HG03139 (cell line): Measurements from ENCODE around the gene UTP25.
"Not testable (repeated sequence)": the region's sequence is repeated elsewhere in the genome, so short reads cannot be mapped to it uniquely, and the experiment has no call there.

Source experiments
- ATAC-seq: cut with Tn5 transposase; IDR thresholded peaks from one replicate; pipeline ENCODE4 v1.9.1; 2021; ENCODE audit not compliant: unreplicated experiment

The UTP25 gene, protein sequence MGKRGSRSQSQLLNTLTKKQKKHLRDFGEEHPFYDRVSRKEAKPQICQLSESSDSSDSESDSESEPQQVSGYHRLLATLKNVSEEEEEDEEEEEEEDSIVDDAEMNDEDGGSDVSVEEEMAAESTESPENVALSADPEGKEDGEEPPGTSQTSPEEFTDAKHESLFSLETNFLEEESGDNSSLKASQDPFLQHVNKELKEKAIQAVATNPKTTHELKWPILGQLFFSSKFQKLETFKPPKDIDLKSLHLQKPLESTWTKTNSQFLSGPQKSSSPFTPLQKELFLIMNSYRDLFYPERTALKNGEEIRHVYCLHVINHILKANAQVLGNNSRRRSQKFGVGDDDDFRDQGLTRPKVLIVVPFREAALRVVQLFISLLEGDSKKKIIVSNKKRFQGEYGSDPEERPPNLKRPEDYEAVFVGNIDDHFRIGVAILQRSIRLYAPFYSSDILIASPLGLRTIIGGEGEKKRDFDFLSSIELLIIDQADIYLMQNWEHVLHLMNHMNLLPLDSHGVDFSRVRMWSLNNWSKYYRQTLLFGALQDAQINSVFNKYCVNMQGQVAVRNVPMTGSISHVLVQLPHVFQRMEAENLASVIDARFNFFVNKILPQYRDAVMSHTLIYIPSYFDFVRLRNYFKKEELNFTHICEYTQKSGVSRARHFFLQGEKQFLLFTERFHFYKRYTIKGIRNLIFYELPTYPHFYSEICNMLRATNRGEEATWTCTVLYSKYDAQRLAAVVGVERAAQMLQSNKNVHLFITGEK

DNA sequence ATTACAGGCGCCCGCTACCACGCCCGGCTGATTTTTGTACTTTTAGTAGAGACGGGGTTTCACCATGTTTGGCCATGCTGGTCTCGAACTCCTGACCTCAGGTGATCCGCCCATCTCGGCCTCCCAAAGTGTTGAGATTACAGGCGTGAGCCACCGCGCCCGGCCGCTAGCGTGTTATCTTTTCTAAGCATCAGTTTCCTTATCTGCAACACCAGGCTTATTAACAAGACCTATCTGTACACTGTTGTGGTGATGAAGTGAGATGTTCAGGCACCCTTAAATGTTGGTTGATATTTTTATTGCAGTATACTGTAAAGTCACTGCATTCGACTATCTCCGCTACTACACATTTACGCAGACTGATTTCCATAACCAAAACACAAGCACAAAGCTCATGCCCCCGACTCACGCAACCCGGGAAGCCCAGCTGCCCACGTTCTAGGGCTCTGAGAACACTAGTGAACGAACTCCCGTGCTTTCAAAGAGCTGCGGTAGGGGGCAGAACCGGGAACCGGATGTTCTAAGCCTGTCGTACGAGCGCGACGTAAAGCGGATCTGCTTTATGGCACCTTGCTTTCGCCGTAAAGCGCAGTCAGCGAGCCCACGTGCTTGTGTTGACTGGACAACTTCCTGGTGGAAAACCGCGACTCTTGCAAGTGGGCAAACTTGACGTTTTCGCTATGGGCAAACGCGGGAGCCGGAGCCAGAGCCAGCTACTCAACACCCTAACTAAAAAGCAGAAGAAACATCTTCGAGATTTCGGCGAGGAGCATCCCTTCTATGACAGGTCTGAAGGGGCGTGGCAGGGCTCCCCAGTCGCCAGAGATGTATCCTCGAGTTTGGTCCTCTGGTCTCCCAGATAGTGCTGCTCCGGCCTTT lies at the start of gene UTP25:
Gene UTP25 (plus strand): TSS at position 589 of the 879 bp plus-strand sequence. CDS start 92 bp downstream, at position 681.
- peak; percentile 94 for ATAC-seq

DNA sequence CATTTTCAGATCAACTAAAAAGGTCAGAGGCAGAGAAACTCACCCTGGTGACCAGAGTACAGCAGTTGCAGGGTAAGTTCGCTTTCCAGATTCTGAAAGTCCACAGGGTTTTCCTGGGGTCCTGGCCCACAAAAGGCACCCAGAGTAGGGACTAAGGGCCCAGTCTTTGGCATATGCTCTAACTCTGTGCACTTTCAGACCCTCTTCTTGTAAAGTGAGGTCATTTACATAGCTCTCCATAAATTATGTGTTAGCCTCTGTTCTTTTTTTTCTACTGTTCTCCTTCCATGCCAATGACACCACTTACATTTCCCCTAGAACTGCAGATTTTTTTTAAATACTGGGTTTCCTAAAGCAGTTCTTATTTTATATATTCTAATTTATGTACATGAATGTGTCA lies 49.7 kb upstream of the UTP25 start:
- ATAC-seq = no peak

DNA sequence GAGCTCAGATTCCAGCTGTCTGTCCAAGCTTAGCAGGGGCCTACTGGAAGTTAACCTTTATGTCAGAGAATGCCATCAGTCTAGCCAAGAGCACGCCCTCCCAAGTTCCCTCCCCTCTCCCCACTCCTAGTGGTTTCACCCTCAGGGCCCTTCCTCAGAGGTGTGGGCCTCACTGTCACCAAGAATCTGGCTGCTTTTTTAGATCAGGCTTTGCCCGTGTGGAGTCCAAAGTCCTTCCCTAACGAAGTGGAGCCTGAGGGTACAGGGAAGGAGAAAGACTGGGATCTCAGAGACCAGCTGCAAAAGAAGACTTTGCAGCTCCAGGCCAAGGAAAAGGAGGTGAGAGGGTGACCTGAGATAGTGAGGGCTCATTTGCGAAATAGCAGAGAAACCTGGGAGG lies 47.5 kb upstream of the UTP25 start:
- ATAC-seq = no peak

DNA sequence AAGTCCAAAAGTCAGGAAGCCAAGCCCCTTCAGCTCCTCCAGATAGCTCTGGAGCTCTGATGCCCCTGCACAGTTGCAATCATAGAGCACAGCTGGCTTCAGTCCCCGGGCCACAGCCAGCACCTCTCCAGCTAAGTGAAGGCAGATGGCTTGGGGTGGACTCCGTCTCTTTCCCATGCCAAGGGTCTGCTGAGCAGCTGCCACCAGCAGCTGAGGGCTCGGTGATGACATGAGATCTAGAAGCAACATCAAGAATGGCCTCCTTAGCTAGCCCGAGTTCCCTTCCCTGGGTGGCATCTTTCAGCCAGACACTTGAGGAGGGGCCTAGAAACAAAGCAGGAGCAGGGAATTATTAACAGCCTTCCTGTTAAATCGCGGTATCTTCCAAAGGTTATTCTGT lies 44.4 kb upstream of the UTP25 start:
- ATAC-seq = no peak

DNA sequence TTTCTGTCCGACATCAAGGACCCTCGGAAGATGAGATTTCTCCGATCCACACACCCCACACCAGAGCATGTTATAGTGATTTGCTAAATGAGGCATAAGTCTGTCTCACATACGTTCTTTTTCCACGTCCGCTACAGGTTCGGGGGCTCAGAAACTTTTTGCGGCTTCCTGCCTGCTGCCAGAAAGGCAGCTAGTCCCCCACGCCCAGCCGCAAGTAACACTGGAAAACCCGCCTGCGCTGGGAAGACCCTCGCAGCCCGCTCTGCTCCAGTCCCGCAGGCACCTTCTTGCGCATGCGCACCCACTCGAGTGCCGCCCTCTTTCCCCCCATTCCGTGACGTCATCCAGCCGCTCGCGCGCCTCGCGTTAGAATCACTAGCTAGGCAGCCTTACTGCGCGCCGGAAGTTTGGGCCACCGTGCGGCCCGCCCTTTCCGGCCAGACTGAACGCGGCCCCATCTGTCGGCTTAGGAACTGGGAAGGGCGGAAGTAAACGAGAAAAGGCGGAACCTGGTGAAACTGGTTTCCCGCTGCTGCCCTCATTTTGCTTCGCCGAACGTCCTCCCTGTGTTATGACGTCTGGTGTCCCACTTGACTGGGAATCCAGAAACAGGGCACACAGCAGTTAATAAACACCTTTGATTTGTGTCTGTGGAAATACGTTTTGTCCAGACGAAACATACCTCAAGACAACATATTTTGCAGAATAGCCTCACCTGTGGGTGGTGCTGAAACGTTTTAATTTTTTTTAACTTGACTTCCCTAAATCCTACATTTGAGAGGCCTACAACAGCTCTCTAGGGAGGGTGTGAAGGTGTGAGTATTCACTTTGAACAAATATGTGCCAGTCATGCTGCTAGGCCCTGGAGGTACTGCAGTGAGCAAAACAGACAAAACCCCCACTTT lies 43.3 kb upstream of the UTP25 start, which contains the start of gene C1orf74:
Gene C1orf74 (minus strand): TSS at position 295 of the 905 bp plus-strand sequence. CDS start 925 bp downstream, outside the sequence.
- ATAC-seq = peak; percentile 99

DNA sequence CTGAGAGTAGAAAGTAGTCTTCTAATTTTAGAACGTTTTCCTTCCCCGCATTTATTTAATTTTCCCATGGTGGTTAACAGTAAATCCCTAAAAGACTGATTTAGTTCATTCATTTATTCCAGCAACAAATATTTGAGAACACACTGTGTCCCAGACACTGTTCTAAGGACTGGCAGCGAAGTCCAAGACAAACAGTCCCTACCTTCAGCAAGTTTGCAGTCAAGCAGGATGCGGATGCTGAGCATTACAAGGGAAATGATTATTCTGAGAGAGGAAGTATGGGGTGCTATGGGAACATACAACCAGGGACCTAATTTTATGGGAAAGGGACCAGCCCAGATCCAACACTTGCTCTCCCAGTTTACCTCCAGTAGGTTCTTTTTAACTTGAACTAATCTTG lies 42.2 kb upstream of the UTP25 start:
- ATAC-seq = no peak

DNA sequence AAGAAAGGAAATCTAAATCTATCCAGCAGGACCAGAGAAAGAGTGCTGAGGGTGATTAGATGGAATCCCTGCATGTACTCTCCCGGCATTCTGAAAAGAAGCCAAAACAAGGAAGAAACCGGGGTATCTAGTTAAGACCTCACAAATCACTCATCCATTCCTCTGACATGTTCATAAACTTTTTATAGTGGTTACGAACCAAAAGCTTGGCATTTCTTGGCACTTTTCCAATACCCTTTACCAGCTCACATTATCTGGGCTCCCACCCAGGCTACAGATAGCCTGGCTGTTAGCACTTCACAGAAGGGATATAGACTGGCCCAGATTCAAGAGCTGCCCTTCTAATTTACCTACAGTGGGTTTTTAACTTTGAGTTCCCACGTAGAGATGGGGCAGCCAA lies 41.6 kb upstream of the UTP25 start:
- ATAC-seq = no peak

DNA sequence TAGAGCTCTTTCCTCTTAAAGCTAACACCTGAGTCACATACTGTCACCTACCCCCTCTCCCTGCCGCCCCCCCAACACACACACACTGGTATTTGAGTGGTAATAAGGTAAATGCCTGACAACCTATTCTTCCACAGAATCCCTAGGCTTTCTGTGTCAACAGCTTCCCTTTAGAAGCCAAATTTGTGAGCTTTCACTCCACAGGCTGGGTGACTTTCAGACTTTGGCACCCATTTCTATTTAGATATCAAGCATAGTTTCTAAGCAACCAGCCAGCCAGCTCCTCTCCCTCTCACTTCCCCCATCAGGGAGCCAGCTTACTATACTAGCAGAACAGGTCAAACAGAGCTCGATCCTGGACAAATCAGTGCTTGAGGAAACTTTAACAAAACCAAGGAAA lies 40.2 kb upstream of the UTP25 start:
- no peak for ATAC-seq

DNA sequence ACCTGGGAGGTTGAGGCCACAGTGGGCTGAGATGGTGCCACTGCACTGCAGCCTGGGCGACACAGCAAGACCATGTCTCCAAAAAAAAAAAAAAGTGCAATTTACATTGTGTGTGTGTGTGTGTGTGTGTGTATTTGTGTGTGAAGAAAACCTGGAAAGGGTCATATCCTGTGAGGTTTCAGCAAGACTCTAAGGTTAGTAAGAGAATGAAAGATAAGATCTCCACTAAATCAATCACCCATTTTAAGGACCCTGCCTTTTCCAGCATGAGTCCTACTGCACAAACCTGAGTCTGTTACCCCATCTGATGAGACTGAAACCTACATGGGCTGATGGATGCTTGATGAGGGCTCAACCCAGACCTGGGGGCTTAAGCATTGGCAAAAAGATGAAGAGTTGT lies 38.5 kb upstream of the UTP25 start:
- ATAC-seq = no peak

DNA sequence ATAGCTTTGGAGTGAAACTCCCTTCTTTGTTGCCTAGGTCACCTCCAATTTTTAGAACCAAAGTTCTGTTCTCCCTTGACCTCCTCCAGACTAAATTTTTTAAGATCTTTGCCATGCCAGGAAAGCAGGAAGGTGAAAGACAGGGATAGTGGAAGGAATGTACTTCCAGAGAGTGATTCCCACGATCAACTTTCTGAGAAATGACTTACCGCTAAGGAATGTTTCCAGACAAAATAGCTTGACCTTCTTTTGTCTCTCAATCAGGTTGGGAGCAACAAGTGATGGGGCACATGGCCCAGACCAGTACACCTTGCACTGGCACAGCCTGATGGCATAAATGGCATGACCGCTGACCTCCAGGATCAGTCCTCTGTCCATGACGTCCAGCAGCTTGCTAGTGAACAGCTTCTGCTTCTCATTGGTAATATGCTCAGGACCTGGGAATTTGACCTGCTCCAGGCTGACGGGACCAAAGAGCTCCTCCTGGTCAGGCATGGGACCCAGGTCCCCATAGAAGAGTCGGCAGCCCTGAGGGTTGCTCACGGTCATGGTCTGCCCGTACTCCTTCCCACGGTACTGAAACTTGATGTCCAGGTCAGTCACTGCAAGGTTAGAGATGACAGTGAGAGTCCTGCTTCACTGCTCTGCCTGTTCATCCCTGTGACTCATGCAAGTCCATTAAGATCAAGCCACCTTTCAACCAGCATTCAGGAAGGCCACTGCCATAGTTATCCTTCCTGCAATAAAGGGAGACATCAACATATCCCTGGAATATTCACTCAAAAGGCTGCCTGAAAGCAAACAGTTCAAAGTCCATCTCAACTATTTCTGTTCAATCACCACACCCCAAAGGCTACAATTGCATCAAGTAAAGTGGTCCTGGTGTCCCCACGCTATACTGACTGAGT lies 37.2 kb upstream of the UTP25 start:
- no peak for ATAC-seq

DNA sequence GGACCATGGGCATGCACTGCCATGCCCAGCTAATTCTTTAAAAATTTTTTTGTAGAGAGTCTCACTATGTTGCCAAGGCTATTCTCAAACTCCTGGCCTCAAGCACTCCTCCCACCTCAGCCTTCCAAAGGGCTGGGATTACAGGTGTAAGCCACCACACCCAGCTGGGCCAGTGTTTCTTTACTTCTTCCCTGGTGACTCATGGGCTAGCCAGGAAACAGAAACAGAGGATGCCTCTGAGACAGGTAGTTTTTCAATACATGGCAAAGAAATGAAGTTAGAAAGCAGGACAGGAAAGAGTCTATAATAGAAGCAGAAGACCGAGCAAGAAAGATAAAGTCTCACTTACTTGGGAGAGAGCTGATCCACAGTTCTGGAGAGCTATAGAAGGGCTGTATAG lies 35.9 kb upstream of the UTP25 start:
- no peak for ATAC-seq

DNA sequence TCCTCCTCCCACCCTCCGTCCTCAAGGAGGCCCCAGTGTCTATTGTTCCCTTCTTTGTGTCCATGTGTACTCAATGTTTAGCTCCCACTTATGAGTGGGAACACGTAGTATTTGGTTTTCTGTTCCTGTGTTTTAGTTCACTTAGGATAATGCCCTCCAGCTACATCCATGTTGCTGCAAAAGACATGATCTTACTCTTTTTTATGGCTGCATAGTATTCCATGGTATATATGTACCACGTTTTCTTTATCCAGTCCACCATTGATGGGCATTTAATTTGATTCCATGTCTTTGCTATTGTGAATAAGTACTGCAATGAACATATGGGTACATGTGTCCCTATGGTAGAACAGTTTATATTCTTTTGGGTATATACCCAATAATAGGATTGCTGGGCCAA lies 34.1 kb upstream of the UTP25 start:
- ATAC-seq = not testable (repeated sequence)

DNA sequence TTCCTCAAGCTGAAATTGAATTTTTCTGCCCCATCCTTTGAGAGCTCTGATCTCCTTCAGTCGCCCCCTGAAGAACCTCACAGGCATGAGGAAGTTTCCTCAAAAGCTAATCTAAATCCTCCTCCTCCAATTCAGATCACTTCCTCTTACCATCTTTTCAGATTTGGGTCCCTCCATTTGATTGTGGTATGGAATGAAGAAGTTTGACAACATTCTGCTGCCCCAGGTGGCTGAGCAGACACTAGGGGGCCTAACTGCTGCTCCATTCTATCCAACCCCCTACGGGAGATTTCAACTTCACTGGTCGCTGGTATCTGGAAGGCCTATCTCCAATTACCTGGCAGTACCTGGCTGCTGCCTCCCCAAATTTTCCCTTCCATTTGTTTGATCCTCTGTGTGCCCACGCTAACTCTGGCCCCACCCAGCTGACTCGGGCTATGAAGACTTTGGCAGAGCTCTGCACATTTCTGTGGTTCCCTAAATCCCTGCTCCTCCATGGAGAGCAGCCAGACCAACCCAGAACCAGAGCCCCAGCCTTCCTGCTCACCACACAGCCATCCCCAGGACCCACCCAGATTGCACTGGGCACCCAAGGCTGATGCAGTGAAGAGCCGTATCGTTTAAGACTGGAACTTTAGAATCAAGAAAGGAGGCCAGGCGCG lies 29.7 kb upstream of the UTP25 start:
- no peak for ATAC-seq

DNA sequence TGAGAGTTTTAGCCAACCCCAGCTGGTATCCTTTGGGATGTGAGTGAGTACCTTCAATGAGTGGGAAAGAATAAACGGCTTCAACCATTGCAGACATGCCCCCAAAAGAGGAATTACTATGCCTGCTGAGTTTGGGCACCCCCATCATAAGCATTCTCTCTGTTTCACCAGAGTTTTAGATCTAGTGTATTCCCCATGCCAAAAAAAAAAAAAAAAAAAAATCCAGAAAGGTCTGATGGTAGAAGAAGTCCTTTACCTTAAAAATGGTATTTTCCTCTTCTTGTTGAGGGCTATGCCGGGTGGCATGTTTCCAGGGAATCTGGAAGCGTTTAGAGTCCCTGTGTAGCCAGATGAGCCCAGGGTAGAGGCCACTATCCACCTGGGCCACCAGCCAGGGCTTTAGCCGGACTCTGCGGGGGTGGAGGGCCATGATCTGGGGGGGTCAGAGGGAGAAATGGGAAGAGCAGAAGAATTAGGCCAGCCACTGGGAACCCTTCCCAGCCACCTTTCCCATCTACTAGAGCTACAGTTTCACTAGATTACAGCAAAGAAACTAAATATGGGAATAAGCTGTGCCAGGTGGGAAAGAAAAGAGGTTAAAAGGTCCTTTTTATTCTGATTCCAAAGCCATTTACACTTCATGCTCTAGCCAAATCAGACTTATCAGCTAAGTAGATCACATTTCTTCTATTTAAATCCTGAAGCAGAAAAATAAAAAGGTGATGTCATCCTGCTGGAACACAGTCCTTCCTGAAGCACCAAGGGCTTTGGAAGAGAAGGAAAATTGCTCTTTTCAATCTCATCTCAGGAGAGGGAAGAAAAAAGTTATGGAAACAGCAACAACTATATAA lies 26.6 kb upstream of the UTP25 start:
- ATAC-seq = no peak

DNA sequence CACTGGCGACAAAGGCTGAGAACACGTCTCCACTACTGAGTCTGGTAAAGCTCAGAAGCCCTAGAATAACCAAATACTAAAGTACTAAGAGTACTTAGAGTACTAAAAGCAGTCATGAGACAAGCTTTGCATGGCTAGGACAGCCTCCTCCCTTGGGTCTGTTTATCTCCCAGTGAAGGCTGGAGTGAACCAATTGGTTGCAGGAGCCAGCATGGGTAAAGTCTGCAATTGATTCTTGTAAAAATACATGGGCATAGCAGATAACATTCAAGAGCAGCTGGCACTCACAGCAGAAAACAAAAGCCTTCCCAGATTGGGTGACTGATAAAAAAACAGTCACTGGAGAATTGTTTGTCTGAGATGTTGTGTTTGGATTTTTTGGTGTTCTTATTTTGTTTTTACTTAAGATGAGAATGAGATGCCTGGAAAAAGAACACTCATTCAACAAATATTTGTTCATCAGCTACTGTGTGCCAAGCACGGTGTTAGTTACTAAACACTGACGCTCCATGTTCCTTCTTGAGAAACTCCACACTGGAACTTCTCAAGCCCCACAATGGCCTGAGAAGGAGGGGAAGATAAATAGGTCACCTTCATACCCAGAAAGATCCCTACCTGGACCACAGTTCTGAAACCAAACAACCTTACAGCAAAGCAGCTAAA lies 25.5 kb upstream of the UTP25 start:
- no peak for ATAC-seq

DNA sequence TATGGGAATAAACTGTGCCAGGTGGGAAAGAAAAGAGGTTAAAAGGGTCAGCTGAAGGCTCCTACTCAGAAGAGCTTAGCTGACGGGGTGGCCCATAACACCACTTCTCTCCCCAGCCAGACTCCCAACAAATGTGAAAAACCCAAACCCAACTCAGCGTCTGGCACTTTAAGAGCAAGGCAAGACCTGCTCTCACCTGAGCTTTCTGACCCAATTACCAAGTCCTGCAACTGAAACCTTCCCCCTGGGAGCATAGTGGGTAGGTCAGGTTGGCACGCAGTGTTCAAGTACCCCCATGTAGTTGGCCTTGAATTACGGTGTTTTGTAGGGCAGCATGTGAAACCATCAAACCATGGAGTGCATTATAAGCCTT lies 25.0 kb upstream of the UTP25 start:
- no peak for ATAC-seq

DNA sequence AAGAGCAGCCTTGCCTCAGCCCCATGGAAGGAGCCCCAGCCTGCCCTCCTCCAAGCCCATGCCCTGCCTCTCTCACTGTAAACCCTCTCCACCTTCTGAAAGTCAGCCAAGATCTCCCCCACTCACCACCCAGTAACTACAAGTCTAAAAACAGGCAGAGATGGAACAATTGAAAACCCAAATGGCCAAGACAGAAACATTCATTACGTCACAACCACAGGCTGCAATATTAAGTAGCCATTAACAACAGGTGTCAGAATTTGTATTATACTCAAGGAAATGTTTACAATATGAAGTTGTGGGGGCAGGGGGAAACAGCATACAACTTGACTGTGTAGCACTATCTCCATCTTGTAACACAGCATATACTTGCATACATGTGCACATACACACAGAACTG lies 24.2 kb upstream of the UTP25 start:
- ATAC-seq = no peak
